Activated CD8-positive, alpha-beta memory T cell treated with anti-CD3 and anti-CD28 coated beads, Interleukin-2, amount 10 ng/mL, durations not matched to agents 7 days and 5 days (primary cell): ENCODE data around the gene DPPA5. TPM values are rescaled to one million over a fixed set of nuclear protein-coding genes. Genes with fewer than 3 reads are reported as not detected.
"Not testable (repeated sequence)": the region's sequence is repeated elsewhere in the genome, so short reads cannot be mapped to it uniquely, and the experiment has no call there.

Experiments used
- ATAC-seq: fragments of 150-1000 bp; cut with Tn5 transposase; one replicate; pipeline ENCODE4 v1.10.0; 2021; ENCODE audit warnings: moderate library complexity
- CTCF ChIA-PET: fragments of 350-600 bp; sonication (Branson Sonifier 250); formaldehyde crosslinking; loops from one replicate; lab custom pipeline; 2021; ENCODE audit warnings: antibody characterized with exemption; lab: Charles Lee
- DNase-seq: peaks from one replicate; pipeline ENCODE4 v3.0.0-alpha.2; 2020
- H3K27ac Mint-ChIP-seq: one replicate; pipeline ENCODE4 v1.8.0; 2021; ENCODE audit warnings: mild to moderate bottlenecking, mixed read lengths
- H3K27me3 Mint-ChIP-seq: one replicate; pipeline ENCODE4 v1.8.0; 2021; ENCODE audit warnings: mixed read lengths
- H3K36me3 Mint-ChIP-seq: one replicate; pipeline ENCODE4 v1.8.0; 2021; ENCODE audit warnings: mild to moderate bottlenecking, mixed read lengths
- H3K4me1 Mint-ChIP-seq: one replicate; pipeline ENCODE4 v1.8.0; 2021; ENCODE audit warnings: mixed read lengths
- H3K4me3 Mint-ChIP-seq: one replicate; pipeline ENCODE4 v1.8.0; 2021; ENCODE audit warnings: mild to moderate bottlenecking, moderate library complexity, mixed read lengths
- H3K9me3 Mint-ChIP-seq: one replicate; pipeline ENCODE4 v1.8.0; 2022; ENCODE audit warnings: low read depth, mixed read lengths
- total RNA-seq, 2 experiments: library from RNA; stranded (reverse); gene quantifications; one replicate each; pipeline ENCODE4 v1.2.3, GENCODE V29; 2021

Gene DPPA5
- total RNA-seq, 2 experiments from 2014 or later: not detected

GRCh38 chr6:73348550-73349204 lies 5.4 kb downstream of the DPPA5 start:
- DNase-seq (no peak), ATAC-seq (no peak)
- Mint-ChIP-seq H3K36me3 (no peaks in the 10 kb centered on the region), H3K27me3 (peaks cover 49% of the 10 kb centered on the region), H3K9me3 (no peaks in the 10 kb centered on the region), H3K27ac (no peak overlapping the region), H3K4me1 (no peaks in the 10 kb centered on the region), H3K4me3 (no peak overlapping the region)
- CTCF ChIA-PET: no interaction called here

DNA sequence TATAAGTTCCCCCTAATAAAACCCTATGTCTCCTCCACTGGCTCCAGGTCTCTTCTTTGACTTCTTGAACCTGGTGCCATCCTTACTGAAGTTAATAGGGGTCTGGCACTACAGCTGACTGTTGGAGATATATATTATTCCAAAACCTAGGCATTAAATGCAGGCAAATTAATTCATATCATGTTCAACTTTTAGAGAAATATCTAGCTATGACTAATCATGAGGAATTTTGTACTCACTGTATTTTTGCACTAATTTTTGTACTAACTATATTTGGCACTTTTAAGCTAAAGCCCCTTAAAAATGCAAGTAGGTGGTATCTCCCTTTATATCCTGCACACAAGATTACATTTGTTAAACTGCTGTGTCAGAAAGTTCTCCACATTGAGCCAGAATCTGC lies 10.9 kb downstream of the DPPA5 start:
- no peaks in the 10 kb centered on the region for H3K9me3 Mint-ChIP-seq
- H3K27me3 Mint-ChIP-seq: peaks cover 22% of the 10 kb centered on the region
- DNase-seq (no peak), ATAC-seq (no peak)
- H3K4me3 Mint-ChIP-seq: no peak overlapping the region
- H3K4me1 Mint-ChIP-seq: no peaks in the 10 kb centered on the region
- no peaks in the 10 kb centered on the region for H3K36me3 Mint-ChIP-seq
- no peak overlapping the region for H3K27ac Mint-ChIP-seq
- CTCF ChIA-PET: no interaction called here

- H3K36me3 Mint-ChIP-seq: no peaks in the 10 kb centered on the region
- H3K4me3 Mint-ChIP-seq: no peak overlapping the region
- CTCF ChIA-PET: no interaction called here
- no peak for ATAC-seq
- H3K27ac Mint-ChIP-seq: no peak overlapping the region
- H3K4me1 Mint-ChIP-seq: no peaks in the 10 kb centered on the region
- H3K9me3 Mint-ChIP-seq: no peaks in the 10 kb centered on the region
- H3K27me3 Mint-ChIP-seq: peaks cover 14% of the 10 kb centered on the region
- DNase-seq: no peak
Observed at GRCh38 chr6:73342174-73342573, 11.9 kb downstream of the DPPA5 start.

GRCh38 chr6:73341335-73341734 lies 12.7 kb downstream of the DPPA5 start:
- Mint-ChIP-seq H3K27me3 (peaks cover 7% of the 10 kb centered on the region), H3K36me3 (no peaks in the 10 kb centered on the region), H3K4me1 (no peaks in the 10 kb centered on the region), H3K27ac (no peak overlapping the region), H3K4me3 (no peak overlapping the region), H3K9me3 (no peaks in the 10 kb centered on the region)
- DNase-seq: no peak
- CTCF ChIA-PET: no interaction called here
- ATAC-seq: no peak

- ATAC-seq (no peak), DNase-seq (no peak)
- Mint-ChIP-seq H3K4me3 (no peak overlapping the region), H3K27ac (no peak overlapping the region), H3K36me3 (no peaks in the 10 kb centered on the region), H3K27me3 (peaks cover 7% of the 10 kb centered on the region), H3K4me1 (no peaks in the 10 kb centered on the region), H3K9me3 (no peaks in the 10 kb centered on the region)
- CTCF ChIA-PET: no interaction called here
Observed at GRCh38 chr6:73340048-73340447, 14.0 kb downstream of the DPPA5 start.

GRCh38 chr6:73339340-73339739 lies 14.7 kb downstream of the DPPA5 start:
- Mint-ChIP-seq H3K27me3 (peaks cover 5% of the 10 kb centered on the region), H3K4me1 (no peaks in the 10 kb centered on the region), H3K36me3 (no peaks in the 10 kb centered on the region), H3K27ac (no peak overlapping the region), H3K4me3 (no peak overlapping the region), H3K9me3 (no peaks in the 10 kb centered on the region)
- CTCF ChIA-PET: no interaction called here
- DNase-seq: no peak
- no peak for ATAC-seq

DNA sequence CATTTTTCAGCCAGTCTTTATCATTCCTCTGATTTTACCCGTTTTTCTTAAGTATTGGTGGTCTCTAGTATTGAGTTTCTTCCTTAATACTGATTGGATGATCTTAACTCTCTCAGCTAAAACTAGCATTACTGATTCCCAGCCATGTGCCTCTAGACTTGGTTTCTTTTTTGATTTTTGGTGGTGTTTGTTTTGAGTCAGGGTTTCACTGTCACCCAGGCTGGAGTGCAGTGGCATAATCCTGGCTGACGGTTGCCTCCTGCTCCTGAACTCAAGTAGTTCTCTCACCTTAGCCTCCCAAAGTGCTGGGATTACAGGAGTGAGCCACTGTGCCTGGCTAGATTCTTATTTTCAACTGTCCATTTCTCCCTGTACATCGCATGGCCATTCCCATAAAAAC lies 24.9 kb downstream of the DPPA5 start:
- H3K36me3 Mint-ChIP-seq: no peaks in the 10 kb centered on the region
- peaks cover 42% of the 10 kb centered on the region for H3K27me3 Mint-ChIP-seq
- H3K4me3 Mint-ChIP-seq: no peak overlapping the region
- peaks cover 10% of the 10 kb centered on the region for H3K4me1 Mint-ChIP-seq
- no peak overlapping the region for H3K27ac Mint-ChIP-seq
- ATAC-seq (peak; percentile 74), DNase-seq (no peak)
- H3K9me3 Mint-ChIP-seq: no peaks in the 10 kb centered on the region
- CTCF ChIA-PET: interaction anchor here (0.8 to 4.0 kb wide), 5 partner anchors 10 to 595 kb away, joined by 3 to 20 read pairs (median 3); no protein-coding TSS in a partner anchor

- H3K4me3 Mint-ChIP-seq: no peak overlapping the region
- DNase-seq (no peak), ATAC-seq (no peak)
- H3K4me1 Mint-ChIP-seq: peaks cover 10% of the 10 kb centered on the region
- H3K27me3 Mint-ChIP-seq: peaks cover 42% of the 10 kb centered on the region
- H3K9me3 Mint-ChIP-seq: no peaks in the 10 kb centered on the region
- CTCF ChIA-PET: interaction anchor here (0.6 to 4.0 kb wide), 9 partner anchors 10 to 920 kb away, joined by 3 to 20 read pairs (median 3); no protein-coding TSS in a partner anchor
- no peaks in the 10 kb centered on the region for H3K36me3 Mint-ChIP-seq
- no peak overlapping the region for H3K27ac Mint-ChIP-seq
Observed at GRCh38 chr6:73328790-73329189, 25.3 kb downstream of the DPPA5 start.

DNA sequence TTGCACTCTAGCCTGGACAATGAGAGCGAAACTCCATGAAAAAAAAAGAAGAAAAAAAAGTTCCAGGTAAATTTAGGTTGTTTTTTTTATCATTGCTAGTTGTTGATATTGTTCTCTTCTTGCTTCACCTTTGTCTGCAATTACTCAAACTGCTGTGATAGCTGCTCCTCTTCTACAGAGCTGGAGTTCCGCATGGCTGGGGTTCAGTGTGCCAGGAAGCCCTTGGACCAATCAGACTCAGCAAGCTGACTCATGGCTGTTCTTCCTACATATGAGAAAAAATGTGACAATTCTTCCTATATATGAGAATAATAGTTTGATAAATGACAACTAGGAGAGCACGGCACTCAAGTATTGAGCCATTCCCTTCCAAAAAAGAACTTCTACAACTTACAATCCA lies 28.4 kb downstream of the DPPA5 start:
- CTCF ChIA-PET: interaction anchor here (1.1 to 3.8 kb wide), 6 partner anchors 26 to 709 kb away, joined by 3 to 25 read pairs (median 6); no protein-coding TSS in a partner anchor
- H3K9me3 Mint-ChIP-seq: no peaks in the 10 kb centered on the region
- ATAC-seq: no peak
- DNase-seq: no peak
- H3K4me3 Mint-ChIP-seq: no peak overlapping the region
- peaks cover 10% of the 10 kb centered on the region for H3K4me1 Mint-ChIP-seq
- H3K27me3 Mint-ChIP-seq: peaks cover 27% of the 10 kb centered on the region
- H3K36me3 Mint-ChIP-seq: no peaks in the 10 kb centered on the region
- H3K27ac Mint-ChIP-seq: no peak overlapping the region

GRCh38 chr6:73323323-73323722 lies 30.8 kb downstream of the DPPA5 start:
- CTCF ChIA-PET: interaction anchor here (0.8 kb wide), 1 partner anchor 912 kb away, joined by 3 read pairs; no protein-coding TSS in a partner anchor
- Mint-ChIP-seq H3K4me3 (no peak overlapping the region), H3K27me3 (peaks cover 16% of the 10 kb centered on the region), H3K4me1 (peaks cover 2% of the 10 kb centered on the region), H3K36me3 (no peaks in the 10 kb centered on the region), H3K9me3 (no peaks in the 10 kb centered on the region), H3K27ac (no peak overlapping the region)
- no peak for ATAC-seq
- no peak for DNase-seq

DNA sequence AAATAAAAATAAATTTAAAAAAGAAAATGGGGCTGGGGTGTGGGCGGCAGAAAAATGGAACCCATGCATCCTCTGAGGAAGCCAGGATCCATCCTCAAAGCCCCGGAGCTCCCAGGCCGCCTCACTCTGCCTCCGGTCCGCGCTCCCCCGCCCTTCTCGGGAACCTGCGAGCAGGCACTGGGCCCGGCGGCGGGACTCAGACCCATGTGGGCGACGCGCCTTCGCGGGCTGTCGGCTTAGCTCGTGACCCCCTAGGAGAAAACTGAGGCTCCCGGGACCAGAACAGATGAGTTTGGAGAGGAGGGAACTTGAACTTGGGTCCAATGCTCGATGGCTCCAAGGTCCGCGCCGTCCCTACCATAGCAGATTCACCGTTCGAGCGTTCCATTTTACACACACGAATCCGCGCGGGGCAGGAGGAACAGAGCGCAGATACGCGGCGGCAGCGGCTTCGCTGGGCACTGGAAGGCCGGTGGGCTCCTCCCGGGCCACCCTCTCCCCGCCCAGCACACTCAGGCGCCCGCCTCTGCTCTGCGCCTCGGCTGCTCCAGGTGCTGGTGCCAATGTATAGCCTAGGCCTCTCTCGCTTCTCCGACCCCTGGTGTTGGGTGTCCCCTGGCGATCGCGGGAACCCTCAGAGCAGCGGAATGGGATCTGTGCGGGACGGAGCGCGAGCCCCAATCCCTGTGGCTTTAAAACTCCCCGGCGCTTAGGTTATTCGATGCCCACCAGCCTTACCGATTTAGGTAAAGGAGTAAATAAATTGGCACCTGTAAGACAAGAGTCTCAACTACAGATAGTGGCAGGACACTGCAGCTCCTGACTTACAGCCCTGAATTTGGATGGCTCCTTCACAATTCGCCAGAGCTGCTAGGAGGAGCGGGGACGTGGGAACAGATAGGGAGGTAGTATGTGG lies 39.2 kb downstream of the DPPA5 start:
- peaks cover 57% of the 10 kb centered on the region for H3K27me3 Mint-ChIP-seq
- no peaks in the 10 kb centered on the region for H3K9me3 Mint-ChIP-seq
- CTCF ChIA-PET: interaction anchor here (2.7 kb wide), 1 partner anchor 12 kb away, joined by 13 read pairs; no protein-coding TSS in a partner anchor
- no peak for ATAC-seq
- peaks cover 8% of the 10 kb centered on the region for H3K36me3 Mint-ChIP-seq
- H3K4me1 Mint-ChIP-seq: peaks cover 9% of the 10 kb centered on the region
- no peak for DNase-seq
- no peak overlapping the region for H3K27ac Mint-ChIP-seq
- H3K4me3 Mint-ChIP-seq: no peak overlapping the region

DNA sequence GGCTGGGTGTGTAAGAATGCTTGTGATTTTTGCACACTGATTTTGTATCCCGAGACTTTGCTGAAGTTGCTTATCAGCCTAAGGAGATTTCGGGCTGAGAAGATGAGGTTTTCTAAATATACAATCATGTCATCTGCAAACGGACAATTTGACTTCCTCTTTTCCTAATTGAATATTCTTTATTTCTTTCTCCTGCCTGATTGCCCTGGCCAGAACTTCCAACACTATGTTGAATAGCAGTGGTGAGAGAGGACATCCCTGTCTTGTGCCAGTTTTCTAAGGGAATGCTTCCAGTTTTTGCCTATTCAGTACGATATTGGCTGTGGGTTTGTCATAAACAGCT lies 43.6 kb downstream of the DPPA5 start:
- H3K4me3 Mint-ChIP-seq: peak overlapping the region; percentile 98
- not testable (repeated sequence) for DNase-seq, ATAC-seq, H3K9me3 Mint-ChIP-seq
- CTCF ChIA-PET: interaction anchor here (1.7 kb wide), 1 partner anchor 25 kb away, joined by 3 read pairs; no protein-coding TSS in a partner anchor
- H3K27me3 Mint-ChIP-seq: peaks cover 38% of the 10 kb centered on the region
- H3K36me3 Mint-ChIP-seq: peaks cover 14% of the 10 kb centered on the region
- peaks cover 38% of the 10 kb centered on the region for H3K4me1 Mint-ChIP-seq
- peak overlapping the region; percentile 92 for H3K27ac Mint-ChIP-seq

GRCh38 chr6:73309785-73310502 lies 44.1 kb downstream of the DPPA5 start:
- ATAC-seq: peak; percentile 95
- peaks cover 17% of the 10 kb centered on the region for H3K36me3 Mint-ChIP-seq
- CTCF ChIA-PET: interaction anchor here (0.7 to 3.2 kb wide), 7 partner anchors 17 to 694 kb away, joined by 3 to 20 read pairs (median 3); no protein-coding TSS in a partner anchor

More at GRCh38 chr6:73309785-73310502, 44.1 kb downstream of the DPPA5 start:
- Mint-ChIP-seq H3K27me3 (peaks cover 32% of the 10 kb centered on the region), H3K4me1 (peaks cover 41% of the 10 kb centered on the region), H3K9me3 (no peaks in the 10 kb centered on the region), H3K4me3 (peak overlapping the region; percentile 98), H3K27ac (peak overlapping the region; percentile 92)
- peak; percentile 75 for DNase-seq
